Esophagus squamous epithelium (tissue), 4 donors: ENCODE measurements around the gene AP3B2.
"Not testable (repeated sequence)": the region's sequence is repeated elsewhere in the genome, so short reads cannot be mapped to it uniquely, and the experiment has no call there.

Source experiments
- CTCF ChIP-seq, 6 experiments: fragments of 450-650 bp in 4 of 6; fragments of 200-600 bp in 2 of 6; sonication (generic) in 2 of 6; IDR thresholded peaks; one replicate each; pipeline ENCODE4 v1.5.1; 2016 to 2019; ENCODE audit warnings: antibody characterized with exemption in 6 of 6, mild to moderate bottlenecking in 4 of 6, moderate library complexity in 4 of 6
- POLR2A ChIP-seq, 4 donors: fragments of 450-650 bp; IDR thresholded peaks; one replicate each; pipeline ENCODE4 v1.6.1; 2017; ENCODE audit warnings: antibody characterized with exemption in 4 of 4, mild to moderate bottlenecking in 4 of 4, moderate library complexity in 3 of 4

GRCh38 chr15:82705856-82706255 is 3.8 kb downstream of the AP3B2 start:
- TF ChIP-seq CTCF, POLR2A (IDR thresholded peaks at IDR 0.05): not testable (repeated sequence)
